D721Med (cell line): Measurements from ENCODE around the gene USP43.

Experiments
- DNase-seq: peaks from one replicate; pipeline ENCODE4 v3.0.0; 2011; ENCODE audit warnings: low spot score; ENCODE audit not compliant: insufficient read length
- FAIRE-seq: peaks from 2 replicates; lab custom pipeline; 2011; peaks lifted over from hg19 to GRCh38; lab: Jason Lieb, UNC
- CTCF ChIP-seq: IDR thresholded peaks from 2 replicates; pipeline ENCODE4 v1.5.1; 2012; ENCODE audit warnings: mild to moderate bottlenecking, control low read depth; ENCODE audit not compliant: insufficient read depth; ENCODE audit errors: missing control alignments

Gene USP43

GRCh38 chr17:9696279-9697044 lies 51.1 kb downstream of the USP43 start:
- no peak for TF ChIP-seq CTCF
- FAIRE-seq (no peak), DNase-seq (no peak)

GRCh38 chr17:9700136-9700535 lies 54.8 kb downstream of the USP43 start:
- FAIRE-seq: no peak
- TF ChIP-seq CTCF: no peak
- DNase-seq: no peak

GRCh38 chr17:9700754-9701476 lies 55.6 kb downstream of the USP43 start:
- no peak for TF ChIP-seq CTCF
- DNase-seq (no peak), FAIRE-seq (no peak)

GRCh38 chr17:9702482-9702881 lies 57.2 kb downstream of the USP43 start:
- TF ChIP-seq CTCF: no peak
- DNase-seq (no peak), FAIRE-seq (no peak)

- FAIRE-seq (no peak), DNase-seq (no peak)
- no peak for TF ChIP-seq CTCF
Observed at GRCh38 chr17:9702914-9703780, 57.8 kb downstream of the USP43 start.

GRCh38 chr17:9703781-9704082 lies 58.4 kb downstream of the USP43 start:
- DNase-seq (no peak), FAIRE-seq (no peak)
- TF ChIP-seq CTCF: no peak

GRCh38 chr17:9705745-9706144 lies 60.4 kb downstream of the USP43 start:
- no peak for FAIRE-seq
- no peak for TF ChIP-seq CTCF
- DNase-seq: no peak
